GM12891 (cell line): ENCODE data around the gene SCD5.

Source experiments
- POLR2A ChIP-seq: IDR thresholded peaks from 2 replicates; pipeline ENCODE4 v1.6.1; 2011; ENCODE audit warnings: low read depth, low read length, control low read depth
- POLR2AphosphoS5 ChIP-seq: IDR thresholded peaks from 2 replicates; pipeline ENCODE4 v1.6.1; 2011; ENCODE audit warnings: low read depth, low read length, control low read depth
- POU2F2 ChIP-seq: IDR thresholded peaks from 2 replicates; pipeline ENCODE4 v1.6.1; 2011; ENCODE audit warnings: low read depth, mild to moderate bottlenecking, control low read depth, low read length, moderate library complexity
- TAF1 ChIP-seq: IDR thresholded peaks from 2 replicates; pipeline ENCODE4 v1.6.1; 2011; ENCODE audit warnings: low read depth, low read length, control low read depth

GRCh38 chr4:82638479-82638878 lies 160.1 kb downstream of the SCD5 start:
- TF ChIP-seq POLR2A (no peak), POU2F2 (no peak), POLR2AphosphoS5 (no peak), TAF1 (no peak)
